ENCODE data around the gene PGBD5.

PGBD5 gene

GRCh38 chr1:230308039-230308438 is 118.1 kb downstream of the PGBD5 start:
- in situ Hi-C loops (cut with HindIII; ENCODE audit: low sequenced_read_pairs), result no loop called here

GRCh38 chr1:230307213-230307612 is 118.9 kb downstream of the PGBD5 start:
- in situ Hi-C loops (cut with HindIII; ENCODE audit: low sequenced_read_pairs), result no loop called here

- in situ Hi-C loops (cut with HindIII; ENCODE audit: low sequenced_read_pairs), result no loop called here
Measured at GRCh38 chr1:230306169-230306568, 120.0 kb downstream of the PGBD5 start.

- in situ Hi-C loops (cut with HindIII; ENCODE audit: low sequenced_read_pairs), result no loop called here
Measured at GRCh38 chr1:230303822-230304221, 122.3 kb downstream of the PGBD5 start.

- in situ Hi-C loops (cut with HindIII; ENCODE audit: low sequenced_read_pairs), result no loop called here
Measured at GRCh38 chr1:230303069-230303468, 123.1 kb downstream of the PGBD5 start.

- in situ Hi-C loops (cut with HindIII; ENCODE audit: low sequenced_read_pairs), result no loop called here
Measured at GRCh38 chr1:230301822-230302221, 124.3 kb downstream of the PGBD5 start.

- in situ Hi-C loops (cut with HindIII; ENCODE audit: low sequenced_read_pairs), result no loop called here
Measured at GRCh38 chr1:230301322-230301721, 124.8 kb downstream of the PGBD5 start.

- in situ Hi-C loops (cut with HindIII; ENCODE audit: low sequenced_read_pairs), result no loop called here
Measured at GRCh38 chr1:230300322-230301301, 125.5 kb downstream of the PGBD5 start.

GRCh38 chr1:230299191-230300006 is 126.7 kb downstream of the PGBD5 start:
- in situ Hi-C loops (cut with HindIII; ENCODE audit: low sequenced_read_pairs), result no loop called here

GRCh38 chr1:230295367-230295766 is 130.8 kb downstream of the PGBD5 start:
- in situ Hi-C loops (cut with HindIII; ENCODE audit: low sequenced_read_pairs), result no loop called here

GRCh38 chr1:230293390-230293700 is 132.8 kb downstream of the PGBD5 start:
- in situ Hi-C loops (cut with HindIII; ENCODE audit: low sequenced_read_pairs), result no loop called here

- in situ Hi-C loops (cut with HindIII; ENCODE audit: low sequenced_read_pairs), result no loop called here
Measured at GRCh38 chr1:230292689-230293389, 133.3 kb downstream of the PGBD5 start.

- in situ Hi-C loops (cut with HindIII; ENCODE audit: low sequenced_read_pairs), result no loop called here
Measured at GRCh38 chr1:230291731-230292620, 134.2 kb downstream of the PGBD5 start.

- in situ Hi-C loops (cut with HindIII; ENCODE audit: low sequenced_read_pairs), result no loop called here
Measured at GRCh38 chr1:230289350-230289644, 136.8 kb downstream of the PGBD5 start.

- in situ Hi-C loops (cut with HindIII; ENCODE audit: low sequenced_read_pairs), result no loop called here
Measured at GRCh38 chr1:230288641-230289349, 137.3 kb downstream of the PGBD5 start.

GRCh38 chr1:230287674-230288315 is 138.3 kb downstream of the PGBD5 start:
- in situ Hi-C loops (cut with HindIII; ENCODE audit: low sequenced_read_pairs), result no loop called here

- in situ Hi-C loops (cut with HindIII; ENCODE audit: low sequenced_read_pairs), result no loop called here
Measured at GRCh38 chr1:230286890-230287269, 139.3 kb downstream of the PGBD5 start.

GRCh38 chr1:230286166-230286889 is 139.8 kb downstream of the PGBD5 start:
- in situ Hi-C loops (cut with HindIII; ENCODE audit: low sequenced_read_pairs), result no loop called here

- in situ Hi-C loops (cut with HindIII; ENCODE audit: low sequenced_read_pairs), result no loop called here
Measured at GRCh38 chr1:230285351-230285750, 140.8 kb downstream of the PGBD5 start.

Measured in DLD1 (cell line).